ENCODE data around the gene P2RX1.

The P2RX1 gene

DNA sequence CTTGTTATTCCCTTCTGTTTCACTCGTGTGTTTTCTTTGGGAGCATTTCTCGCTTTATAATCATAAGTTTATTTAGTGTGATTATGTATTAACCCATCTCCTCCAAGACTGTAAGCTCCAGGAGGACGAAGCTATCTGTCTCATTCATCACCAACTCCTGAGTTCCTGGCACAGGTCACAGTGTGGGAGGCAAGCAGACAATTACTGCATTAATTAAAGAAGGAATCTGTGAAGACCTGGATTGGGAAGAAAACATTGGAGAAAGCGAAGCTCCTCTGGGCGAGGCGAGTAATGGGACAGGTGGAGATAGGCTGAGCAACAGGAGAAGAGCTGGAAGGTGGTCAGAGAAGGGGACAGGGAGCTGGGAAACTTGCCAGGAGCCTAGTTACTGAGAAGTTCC, 15.6 kb downstream of the P2RX1 start:
- TF ChIP-seq, protein P1, sequence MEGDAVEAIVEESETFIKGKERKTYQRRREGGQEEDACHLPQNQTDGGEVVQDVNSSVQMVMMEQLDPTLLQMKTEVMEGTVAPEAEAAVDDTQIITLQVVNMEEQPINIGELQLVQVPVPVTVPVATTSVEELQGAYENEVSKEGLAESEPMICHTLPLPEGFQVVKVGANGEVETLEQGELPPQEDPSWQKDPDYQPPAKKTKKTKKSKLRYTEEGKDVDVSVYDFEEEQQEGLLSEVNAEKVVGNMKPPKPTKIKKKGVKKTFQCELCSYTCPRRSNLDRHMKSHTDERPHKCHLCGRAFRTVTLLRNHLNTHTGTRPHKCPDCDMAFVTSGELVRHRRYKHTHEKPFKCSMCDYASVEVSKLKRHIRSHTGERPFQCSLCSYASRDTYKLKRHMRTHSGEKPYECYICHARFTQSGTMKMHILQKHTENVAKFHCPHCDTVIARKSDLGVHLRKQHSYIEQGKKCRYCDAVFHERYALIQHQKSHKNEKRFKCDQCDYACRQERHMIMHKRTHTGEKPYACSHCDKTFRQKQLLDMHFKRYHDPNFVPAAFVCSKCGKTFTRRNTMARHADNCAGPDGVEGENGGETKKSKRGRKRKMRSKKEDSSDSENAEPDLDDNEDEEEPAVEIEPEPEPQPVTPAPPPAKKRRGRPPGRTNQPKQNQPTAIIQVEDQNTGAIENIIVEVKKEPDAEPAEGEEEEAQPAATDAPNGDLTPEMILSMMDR (IDR thresholded peaks at IDR 0.05; ENCODE audit: borderline replicate concordance, control extremely low read depth, extremely low read depth, insufficient read depth, missing control alignments): no peak
- in situ Hi-C loops (cut with MboI; ENCODE audit: low sequenced_read_pairs, unreplicated experiment): no loop called here
- no peak for DNase-seq (ENCODE audit: low spot score)

DNA sequence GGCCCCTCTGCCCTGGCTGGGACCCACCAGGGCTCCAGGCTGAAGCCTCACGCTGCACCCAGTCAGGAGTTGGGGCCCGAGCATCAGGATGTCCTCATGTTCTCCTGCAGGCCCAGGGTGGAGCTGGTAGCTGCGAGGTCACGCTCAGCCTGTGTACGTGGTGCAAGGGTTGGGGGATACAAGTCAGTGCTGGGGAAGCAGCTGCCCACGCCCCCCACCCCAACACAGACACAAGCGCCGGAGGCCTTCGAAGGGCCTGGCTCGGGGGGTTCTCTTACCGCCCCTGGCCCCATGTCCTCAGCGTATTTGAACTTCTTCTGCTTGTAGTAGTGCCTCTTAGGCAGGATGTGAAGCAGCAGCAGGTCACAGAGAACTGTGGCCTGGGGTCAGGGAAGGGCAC, 18.5 kb downstream of the P2RX1 start:
- DNase-seq (ENCODE audit: low spot score): no peak
- in situ Hi-C loops (cut with MboI; ENCODE audit: low sequenced_read_pairs, unreplicated experiment): no loop called here
- TF ChIP-seq, protein P1 (IDR thresholded peaks at IDR 0.05; ENCODE audit: borderline replicate concordance, control extremely low read depth, extremely low read depth, insufficient read depth, missing control alignments): no peak

DNA sequence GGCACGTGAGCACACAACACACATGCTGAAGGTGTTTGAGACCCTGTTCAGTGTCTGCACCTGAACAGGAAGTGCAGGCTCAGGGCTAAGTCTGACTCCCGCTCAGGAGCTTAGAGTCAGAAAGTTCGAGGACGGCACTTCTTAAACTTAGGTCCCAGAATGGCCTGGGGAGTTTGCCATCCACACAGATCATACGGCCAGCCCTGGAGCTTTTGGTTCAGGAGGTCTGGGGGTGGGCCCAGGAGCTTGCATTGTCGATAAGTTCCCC, 19.4 kb downstream of the P2RX1 start:
- TF ChIP-seq, protein P1 (IDR thresholded peaks at IDR 0.05; ENCODE audit: borderline replicate concordance, control extremely low read depth, extremely low read depth, insufficient read depth, missing control alignments): no peak
- in situ Hi-C loops (cut with MboI; ENCODE audit: low sequenced_read_pairs, unreplicated experiment): no loop called here
- no peak for DNase-seq (ENCODE audit: low spot score)

DNA sequence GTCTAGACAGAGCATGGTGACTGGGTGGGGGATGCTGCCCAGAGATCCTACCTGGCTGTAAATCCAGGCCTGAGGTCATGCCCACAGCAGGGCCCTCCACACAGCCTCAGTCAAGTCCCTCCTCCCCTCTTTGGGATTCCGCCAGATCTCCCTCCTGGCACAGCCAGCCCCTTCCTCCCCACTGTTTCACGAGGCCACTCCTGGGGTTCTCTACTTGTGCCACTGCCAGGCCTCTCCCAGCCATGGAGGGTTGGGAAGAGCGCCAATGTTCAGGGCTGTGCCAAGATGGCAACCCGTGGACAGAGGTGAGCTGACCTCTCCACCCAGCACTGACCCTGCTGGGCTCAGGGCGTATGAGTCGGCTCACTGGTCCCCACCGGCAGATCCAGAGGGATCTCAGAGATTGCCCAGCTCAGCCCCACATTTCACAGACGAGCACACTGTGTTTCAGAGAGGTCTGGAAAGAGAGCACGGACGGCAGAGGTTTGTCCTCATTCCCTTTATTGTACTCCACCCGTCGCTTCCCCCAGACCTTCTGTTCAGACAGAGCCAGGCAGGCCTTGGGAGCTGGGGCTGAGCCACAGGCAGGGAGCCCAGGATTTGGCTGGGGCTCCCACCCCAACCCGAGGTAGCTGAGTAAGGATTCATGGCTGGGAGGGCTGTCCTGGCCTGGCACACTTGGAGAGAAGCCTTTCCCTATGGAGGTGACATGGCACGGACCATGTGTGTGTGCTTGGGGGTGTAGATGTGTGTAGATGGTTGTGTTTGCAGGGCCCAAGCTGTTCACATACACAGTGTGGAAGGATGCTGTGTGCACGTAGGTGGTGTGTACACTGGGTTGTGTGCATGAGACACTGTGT, 19.9 kb downstream of the P2RX1 start:
- DNase-seq (ENCODE audit: low spot score): no peak
- in situ Hi-C loops (cut with MboI; ENCODE audit: low sequenced_read_pairs, unreplicated experiment): no loop called here
- TF ChIP-seq, protein P1 (IDR thresholded peaks at IDR 0.05; ENCODE audit: borderline replicate concordance, control extremely low read depth, extremely low read depth, insufficient read depth, missing control alignments): no peak

DNA sequence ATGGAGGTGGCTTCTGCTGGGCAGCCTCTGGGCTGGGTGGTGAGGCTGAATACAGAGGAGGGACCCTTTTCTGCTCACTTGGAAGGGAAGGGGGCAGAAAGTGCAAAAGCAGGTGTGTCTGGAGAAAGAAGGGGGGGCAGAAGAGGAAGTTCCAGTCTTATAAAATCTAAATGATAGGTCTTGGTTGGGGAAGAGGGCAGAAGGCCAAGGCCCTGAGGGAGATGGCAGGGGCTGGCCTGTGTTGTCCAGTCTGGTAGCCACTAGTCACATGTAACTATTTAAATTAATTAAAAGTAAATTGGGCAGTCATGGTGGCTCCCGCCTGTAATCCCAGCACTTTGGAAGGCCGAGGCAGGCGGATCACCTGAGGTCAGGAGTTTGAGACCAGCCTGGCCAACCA, 20.9 kb downstream of the P2RX1 start:
- TF ChIP-seq, protein P1 (IDR thresholded peaks at IDR 0.05; ENCODE audit: borderline replicate concordance, control extremely low read depth, extremely low read depth, insufficient read depth, missing control alignments): no peak
- in situ Hi-C loops (cut with MboI; ENCODE audit: low sequenced_read_pairs, unreplicated experiment): no loop called here
- no peak for DNase-seq (ENCODE audit: low spot score)

DNA sequence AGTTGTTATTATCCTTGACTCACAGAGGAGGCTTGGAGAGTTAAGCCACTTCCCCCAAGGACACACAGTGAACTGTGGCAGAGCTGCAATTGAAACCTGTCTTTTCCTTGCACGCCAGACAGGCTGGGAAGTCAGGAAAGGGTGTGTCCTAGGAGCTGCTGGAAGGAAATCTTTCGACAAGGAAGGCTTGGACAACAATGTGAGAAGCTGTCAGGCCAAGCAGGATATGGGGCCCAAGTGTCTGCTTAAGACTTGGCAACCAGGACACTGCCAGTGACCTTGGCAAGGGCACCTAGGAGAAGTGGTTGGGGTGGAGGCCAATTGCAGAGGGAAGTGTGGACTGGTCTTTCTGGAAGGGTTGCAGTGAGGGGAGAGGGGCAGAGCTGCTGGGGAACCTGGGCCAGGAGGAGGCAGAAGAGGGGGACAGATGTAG, 21.3 kb downstream of the P2RX1 start:
- TF ChIP-seq, protein P1 (IDR thresholded peaks at IDR 0.05; ENCODE audit: borderline replicate concordance, control extremely low read depth, extremely low read depth, insufficient read depth, missing control alignments): no peak
- DNase-seq (ENCODE audit: low spot score): no peak
- in situ Hi-C loops (cut with MboI; ENCODE audit: low sequenced_read_pairs, unreplicated experiment): no loop called here
